Central memory CD4-positive, alpha-beta T cell (primary cell): ENCODE data around the gene SYTL3.

Experiments
- DNase-seq: peaks from one replicate; pipeline ENCODE4 v3.0.0; 2022

Gene SYTL3

GRCh38 chr6:158762787-158763433 lies 113.1 kb downstream of the SYTL3 start:
- no peak for DNase-seq

- DNase-seq = no peak
Measured at GRCh38 chr6:158763434-158764182, 113.8 kb downstream of the SYTL3 start.

GRCh38 chr6:158764183-158764849 lies 114.5 kb downstream of the SYTL3 start:
- no peak for DNase-seq

GRCh38 chr6:158764926-158765325 lies 115.1 kb downstream of the SYTL3 start:
- no peak for DNase-seq

- DNase-seq = no peak
Measured at GRCh38 chr6:158765499-158766068, 115.7 kb downstream of the SYTL3 start.

GRCh38 chr6:158766621-158767455 lies 117.0 kb downstream of the SYTL3 start:
- DNase-seq = no peak

GRCh38 chr6:158767709-158768108 lies 117.9 kb downstream of the SYTL3 start:
- DNase-seq = no peak

- DNase-seq = no peak
Measured at GRCh38 chr6:158768436-158768835, 118.6 kb downstream of the SYTL3 start.

- DNase-seq = no peak
Measured at GRCh38 chr6:158769234-158769770, 119.4 kb downstream of the SYTL3 start.

GRCh38 chr6:158769771-158770432 lies 120.0 kb downstream of the SYTL3 start:
- DNase-seq = no peak

- no peak for DNase-seq
Measured at GRCh38 chr6:158770533-158771330, 120.9 kb downstream of the SYTL3 start.

- DNase-seq = no peak
Measured at GRCh38 chr6:158771399-158772152, 121.7 kb downstream of the SYTL3 start.

- DNase-seq = no peak
Measured at GRCh38 chr6:158772172-158772571, 122.3 kb downstream of the SYTL3 start.

- no peak for DNase-seq
Measured at GRCh38 chr6:158772851-158773371, 123.1 kb downstream of the SYTL3 start.

- no peak for DNase-seq
Measured at GRCh38 chr6:158773581-158774449, 124.0 kb downstream of the SYTL3 start.

- no peak for DNase-seq
Measured at GRCh38 chr6:158774717-158775449, 125.0 kb downstream of the SYTL3 start.

GRCh38 chr6:158775832-158776231 lies 126.0 kb downstream of the SYTL3 start:
- no peak for DNase-seq

GRCh38 chr6:158776737-158777136 lies 126.9 kb downstream of the SYTL3 start:
- DNase-seq = no peak
